Muscle of back (tissue), 11 donors: ENCODE measurements around the gene CDC42BPA. TPM values are rescaled to one million over a fixed set of nuclear protein-coding genes. Genes with fewer than 3 reads are reported as not detected.
A peak's percentile ranks its signal among the peaks of the same experiment; 100 is the strongest.
"Not testable (repeated sequence)": the region's sequence is repeated elsewhere in the genome, so short reads cannot be mapped to it uniquely, and the experiment has no call there.

Experiments used
- DNase-seq, 3 donors: peaks; one replicate each; pipeline versions ENCODE4 v3.0.0 to v3.0.0-alpha.2; 2013
- polyA plus RNA-seq, 10 donors: library from polyadenylated mRNA; unstranded; fragments of 120-200 nt; gene quantifications; one replicate each; pipeline ENCODE4 v1.2.1, GENCODE V29; 2013; ENCODE audit not compliant: insufficient read length in 10 of 10

CDC42BPA gene
- polyA plus RNA-seq, 10 donors, result 27.0 to 36.1 (median 31.9) TPM

DNA sequence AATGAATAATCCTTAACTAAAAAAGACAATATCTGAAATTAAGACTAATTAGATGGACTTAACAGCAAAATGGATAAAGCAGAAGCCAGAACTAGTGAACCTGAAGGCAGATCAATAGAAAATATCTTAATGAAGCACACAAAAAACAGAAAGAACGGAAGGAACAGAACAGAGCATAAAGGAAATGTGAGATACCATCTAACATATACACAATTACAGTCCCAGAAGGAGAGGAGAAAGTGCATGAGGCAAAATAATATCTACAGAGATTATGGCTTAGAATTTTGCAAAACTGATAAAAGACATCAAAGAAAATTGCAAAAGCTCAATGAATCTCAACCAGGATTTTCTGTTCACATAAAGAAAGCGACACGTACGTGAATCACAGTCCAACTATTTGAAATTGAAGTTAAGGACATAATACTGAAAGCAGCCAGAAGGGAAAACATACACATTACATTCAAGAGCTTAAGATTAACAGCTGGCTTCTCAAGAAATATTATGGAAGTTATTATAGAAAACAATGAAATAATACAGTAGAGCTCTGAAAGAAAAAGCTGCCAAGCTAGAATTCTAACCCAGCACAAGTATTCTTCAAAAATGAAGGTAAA, 182.0 kb downstream of the CDC42BPA start:
- DNase-seq, result no peak

DNA sequence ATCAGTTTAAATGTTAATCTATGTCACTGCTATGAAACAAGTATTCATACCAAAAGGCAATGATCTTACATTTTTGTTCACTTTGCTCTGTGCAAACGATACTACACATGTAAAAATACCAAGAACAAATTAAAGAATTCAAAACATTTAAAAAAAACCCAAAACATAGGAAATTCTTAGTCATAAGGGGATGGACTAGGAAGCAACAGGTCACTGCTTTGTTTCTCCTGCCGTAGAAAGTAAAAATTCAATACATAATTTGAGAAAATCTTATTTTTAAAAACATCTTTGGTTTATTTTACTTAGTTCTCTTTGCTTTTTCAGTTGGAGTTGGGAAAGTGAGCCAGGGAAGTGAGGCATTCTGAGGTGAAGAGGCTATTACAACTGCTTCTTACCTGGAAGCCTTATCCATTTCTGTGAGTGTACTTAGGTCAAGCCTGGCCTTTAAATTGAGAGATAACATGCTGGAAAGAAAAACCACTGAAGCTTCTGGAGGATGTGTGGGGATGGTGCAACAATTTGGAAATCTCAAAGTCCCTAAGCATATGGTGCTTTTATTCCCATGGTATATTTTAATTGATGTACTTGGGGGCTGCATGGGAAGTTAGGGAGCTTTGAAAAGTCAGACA, 183.5 kb downstream of the CDC42BPA start:
- no peak for DNase-seq

DNA sequence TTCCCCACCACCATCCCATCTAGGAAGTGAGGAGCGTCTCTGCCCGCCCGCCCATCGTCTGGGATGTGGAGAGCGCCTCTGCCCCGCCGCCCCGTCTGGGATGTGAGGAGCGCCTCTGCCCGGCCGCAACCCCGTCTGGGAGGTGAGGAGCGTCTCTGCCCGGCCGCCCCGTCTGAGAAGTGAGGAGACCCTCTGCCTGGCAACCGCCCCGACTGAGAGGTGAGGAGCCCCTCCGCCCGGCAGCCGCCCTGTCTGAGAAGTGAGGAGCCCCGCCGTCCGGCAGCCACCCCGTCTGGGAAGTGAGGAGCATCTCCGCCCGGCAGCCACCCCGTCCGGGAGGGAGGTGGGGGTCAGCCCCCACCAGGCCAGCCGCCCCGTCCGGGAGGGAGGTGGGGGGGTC, 185.6 kb downstream of the CDC42BPA start:
- DNase-seq, result not testable (repeated sequence)

DNA sequence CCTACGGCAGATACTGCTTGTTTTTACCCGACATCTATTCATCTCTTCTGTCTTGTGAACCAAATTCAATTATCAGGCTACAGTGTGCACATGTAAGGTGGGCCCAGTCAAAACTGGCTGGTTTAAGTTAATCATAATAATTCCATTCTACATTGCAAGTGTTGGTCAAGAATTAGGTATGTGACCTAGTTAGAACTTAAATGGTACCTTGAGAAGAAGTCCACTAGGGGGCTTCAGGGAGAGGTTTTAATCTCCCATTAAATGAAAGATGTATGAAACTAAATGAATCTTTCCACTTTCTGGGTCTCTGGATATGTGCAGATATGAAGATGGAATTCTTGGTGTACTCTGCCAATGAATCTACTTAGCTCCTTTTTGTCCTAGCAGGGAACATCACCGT, 187.1 kb downstream of the CDC42BPA start:
- peak in 2 of 3 donors; percentile 15 to 28 for DNase-seq

DNA sequence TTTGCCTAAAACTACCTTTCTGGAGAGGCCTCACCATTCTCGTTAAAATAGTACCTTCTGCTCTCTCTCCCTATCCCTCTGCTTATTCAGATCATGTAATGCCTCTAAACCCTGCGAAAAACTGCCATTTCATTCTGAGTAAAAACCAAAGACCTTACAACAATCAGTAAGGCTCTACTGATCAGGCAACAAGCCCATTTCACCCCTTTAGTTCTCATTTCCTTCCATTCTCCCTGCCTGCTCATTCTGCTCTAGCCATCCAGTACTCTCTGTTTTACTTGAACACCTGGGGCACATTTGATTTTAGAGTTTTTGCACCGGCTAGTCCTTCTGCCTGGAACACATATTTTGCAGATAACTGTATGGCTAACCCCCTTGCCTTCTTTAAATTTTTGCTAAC, 190.4 kb downstream of the CDC42BPA start:
- DNase-seq, result no peak

DNA sequence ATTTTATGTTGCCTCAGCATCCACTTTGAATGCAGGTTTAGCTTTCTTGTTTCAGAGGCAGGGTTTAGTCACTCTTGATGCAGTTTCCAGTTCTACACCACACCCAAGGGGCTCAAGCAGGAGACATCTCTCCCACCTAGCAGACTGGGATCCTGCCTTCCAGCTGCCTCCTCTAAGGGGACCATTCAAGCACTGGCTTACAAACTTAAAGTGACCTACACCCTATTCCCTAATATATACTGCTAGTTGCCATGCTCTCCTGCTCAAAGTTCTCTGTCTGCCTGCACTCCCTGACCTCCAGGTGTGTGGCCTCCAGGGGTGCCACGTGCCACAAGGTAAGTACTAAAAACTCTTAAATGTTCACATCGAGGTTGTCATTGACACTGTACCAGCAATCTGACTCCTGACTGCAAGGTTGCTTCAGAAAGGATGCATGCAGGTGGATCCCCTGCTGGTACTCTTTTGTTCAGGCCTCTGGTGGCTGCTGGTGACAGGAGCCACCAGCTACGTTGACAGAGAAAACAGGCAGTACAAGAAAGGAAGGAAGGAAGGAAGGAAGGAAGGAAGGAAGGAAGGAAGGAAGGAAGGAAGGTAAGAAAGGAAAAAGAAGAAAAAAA, 192.3 kb downstream of the CDC42BPA start:
- no peak for DNase-seq

DNA sequence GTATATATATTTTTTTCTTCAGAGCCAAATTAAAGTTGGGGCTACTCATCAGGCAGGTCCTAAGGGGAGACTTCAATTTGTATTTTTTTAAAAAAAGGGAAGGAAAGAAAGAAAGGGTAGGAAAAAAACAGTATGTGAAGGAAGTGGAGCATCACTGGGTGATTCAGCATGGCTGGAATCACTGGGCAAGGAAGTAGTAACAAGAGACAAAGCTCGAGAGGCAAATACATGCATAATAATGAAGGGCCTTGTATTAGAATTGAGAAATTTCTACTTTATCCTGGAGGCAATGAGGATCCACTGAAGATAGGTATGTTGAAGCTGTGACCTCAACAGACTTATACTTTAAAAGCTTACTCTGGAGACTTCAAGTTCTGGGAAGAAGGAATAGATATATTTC, 193.8 kb downstream of the CDC42BPA start:
- no peak for DNase-seq

DNA sequence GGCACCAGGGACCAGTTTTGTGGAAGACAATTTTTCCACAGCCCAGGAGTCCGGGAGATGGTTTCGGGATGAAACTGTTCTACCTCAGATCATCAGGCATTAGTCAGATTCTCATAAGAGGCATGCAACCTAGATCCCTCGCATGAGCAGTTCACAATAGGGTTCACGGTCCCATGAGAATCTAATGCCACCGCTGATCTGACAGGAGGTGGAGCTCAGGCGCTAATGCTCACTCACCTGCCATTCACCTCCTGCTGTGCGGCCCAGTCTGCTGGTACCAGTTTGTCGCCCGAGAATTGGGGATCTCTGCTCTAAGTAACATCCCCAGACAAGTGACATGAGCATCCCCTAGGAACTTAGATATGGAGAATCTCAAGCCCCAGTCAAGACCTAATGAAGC, 197.5 kb downstream of the CDC42BPA start:
- DNase-seq, result no peak

DNA sequence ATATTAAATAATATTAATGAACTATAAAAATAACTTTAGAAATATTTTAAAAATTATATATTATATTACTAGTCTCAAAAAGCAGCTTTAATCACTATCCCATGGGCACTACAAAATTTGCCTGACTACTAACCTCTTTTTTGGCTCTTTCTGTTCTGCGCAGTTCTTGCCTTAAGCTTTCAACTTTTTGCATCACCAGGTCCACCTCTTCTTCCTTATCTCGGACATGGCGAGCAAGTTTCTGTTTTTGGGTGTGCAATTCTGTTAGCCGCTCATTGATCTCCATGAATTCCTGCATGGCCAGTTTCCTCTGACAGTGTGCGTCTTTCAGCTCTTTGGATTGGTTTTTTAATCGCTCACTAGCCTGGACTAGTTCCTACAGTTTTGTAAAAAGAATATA, 205.8 kb downstream of the CDC42BPA start:
- no peak for DNase-seq

DNA sequence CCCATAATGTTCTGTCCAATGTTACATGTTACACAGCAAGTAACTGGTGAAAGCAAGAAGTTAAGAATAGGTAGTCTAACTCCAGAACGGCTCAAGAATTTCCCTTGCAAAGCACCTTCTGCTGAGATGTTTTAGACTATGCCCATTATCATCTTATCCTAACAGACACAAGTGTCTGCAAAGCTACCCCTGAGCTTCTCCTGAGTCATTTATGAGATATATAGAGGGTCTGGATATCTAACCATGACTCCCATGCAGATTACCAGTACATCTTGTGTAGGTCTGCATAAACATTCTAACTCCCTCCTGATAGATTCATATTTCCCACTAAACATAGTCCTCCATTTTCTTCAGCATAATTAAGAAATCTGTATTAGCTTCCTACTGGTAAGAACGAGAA, 206.5 kb downstream of the CDC42BPA start:
- no peak for DNase-seq

DNA sequence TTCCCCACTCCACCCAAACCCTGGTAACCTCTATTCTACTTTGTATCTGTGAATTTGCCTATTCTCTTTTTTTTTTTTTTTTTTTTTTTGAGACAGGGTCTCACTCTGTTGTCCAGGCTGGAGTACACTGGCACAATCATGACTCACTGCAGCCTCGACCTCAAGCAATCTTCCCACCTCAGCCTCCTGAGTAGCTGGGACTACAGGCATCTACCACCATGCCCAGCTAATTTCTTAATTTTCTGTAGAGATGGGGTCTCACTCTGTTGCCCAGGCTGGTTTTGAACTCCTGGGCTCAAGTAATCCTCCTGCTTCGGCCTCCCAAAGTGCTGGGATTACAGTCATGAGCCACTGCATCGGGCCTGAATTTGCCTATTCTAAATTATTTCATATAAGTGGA, 213.0 kb downstream of the CDC42BPA start:
- DNase-seq, result not testable (repeated sequence)

DNA sequence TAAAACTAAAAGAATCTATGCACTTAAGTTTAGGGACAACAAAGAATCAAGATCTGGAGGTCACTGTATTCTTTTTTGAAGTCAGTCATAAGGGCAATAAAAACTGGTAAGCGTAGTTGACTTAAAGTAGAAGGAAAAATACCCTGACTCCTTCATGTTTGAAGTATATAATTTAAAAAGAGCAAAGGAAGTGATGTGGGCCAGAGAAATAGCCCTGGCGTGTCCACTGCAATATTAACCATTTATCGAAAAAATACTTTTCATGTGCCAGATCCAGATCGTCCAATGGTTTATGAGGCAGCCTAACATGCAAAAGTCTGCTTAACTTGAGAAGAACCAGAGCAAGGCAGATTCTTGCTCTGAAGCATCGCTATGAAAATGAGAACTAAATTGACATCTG, 216.2 kb downstream of the CDC42BPA start:
- DNase-seq, result no peak

DNA sequence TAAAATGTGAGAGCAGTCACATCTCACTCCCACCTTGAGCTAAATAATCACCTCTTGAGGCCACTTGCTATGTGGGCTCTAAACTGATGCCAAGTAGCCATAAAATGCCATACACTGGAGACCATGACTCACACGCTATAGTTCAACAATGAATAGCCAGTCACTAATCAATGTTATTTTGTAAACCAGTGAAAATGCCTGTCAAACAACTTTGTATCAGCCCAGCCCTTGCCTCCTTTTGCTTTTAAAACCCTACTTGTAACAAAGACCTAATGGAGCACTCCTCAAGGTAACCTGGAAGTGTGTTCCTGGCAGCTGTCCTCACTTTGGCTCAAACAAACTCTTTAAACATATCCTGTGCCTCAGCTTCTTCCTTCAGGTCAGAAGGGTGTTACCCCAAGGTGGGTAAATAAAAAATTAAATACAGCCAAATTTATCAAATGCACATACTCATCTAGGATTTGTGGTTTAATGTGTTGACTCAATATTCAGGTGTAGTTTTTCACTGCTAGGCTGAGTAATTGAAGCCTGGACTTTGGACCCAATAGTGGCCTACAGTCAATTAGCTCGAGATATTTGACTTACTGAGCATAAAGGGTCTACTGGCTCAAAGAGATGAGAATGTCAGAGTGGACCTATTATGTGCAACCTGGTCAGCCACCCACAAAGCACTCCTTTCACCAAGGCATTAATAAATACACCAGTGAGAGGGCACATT, 223.9 kb downstream of the CDC42BPA start:
- DNase-seq, result no peak

DNA sequence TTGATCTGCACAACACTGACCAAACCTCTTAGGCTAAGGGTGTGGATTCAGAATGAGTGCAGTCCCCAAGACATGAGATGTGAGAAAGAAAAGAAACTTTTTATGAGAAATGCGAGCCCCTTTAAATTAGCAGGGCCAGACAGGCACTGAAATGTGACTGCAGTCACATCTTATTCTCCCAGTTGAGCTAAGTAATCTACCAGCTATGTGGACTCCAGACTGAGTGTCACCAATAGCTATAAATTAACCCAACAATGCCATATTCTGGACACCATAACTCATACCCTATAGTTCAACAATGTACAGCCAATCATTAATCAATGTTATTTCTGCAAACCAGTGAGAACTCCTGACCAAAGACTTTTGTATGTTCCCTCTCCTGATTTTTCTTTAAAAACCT, 225.0 kb downstream of the CDC42BPA start:
- no peak for DNase-seq

DNA sequence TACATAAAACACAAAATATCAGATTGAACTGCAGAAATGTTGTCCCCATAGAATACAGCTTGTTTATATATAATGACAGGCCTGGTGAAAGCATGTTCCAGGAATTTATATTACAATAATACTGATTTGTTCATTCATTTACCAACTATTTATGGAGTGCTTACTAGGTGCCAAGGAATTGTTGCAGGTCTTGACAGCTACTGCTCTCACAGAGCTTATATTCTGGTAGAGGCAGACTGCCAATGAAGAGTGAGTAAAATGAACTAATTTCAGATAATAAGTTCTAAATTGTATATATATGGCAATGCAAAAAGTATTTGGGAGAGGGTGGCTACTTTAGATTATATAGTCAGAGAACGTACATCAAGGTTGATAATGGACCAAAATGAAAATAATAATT, 226.2 kb downstream of the CDC42BPA start:
- DNase-seq, result no peak

DNA sequence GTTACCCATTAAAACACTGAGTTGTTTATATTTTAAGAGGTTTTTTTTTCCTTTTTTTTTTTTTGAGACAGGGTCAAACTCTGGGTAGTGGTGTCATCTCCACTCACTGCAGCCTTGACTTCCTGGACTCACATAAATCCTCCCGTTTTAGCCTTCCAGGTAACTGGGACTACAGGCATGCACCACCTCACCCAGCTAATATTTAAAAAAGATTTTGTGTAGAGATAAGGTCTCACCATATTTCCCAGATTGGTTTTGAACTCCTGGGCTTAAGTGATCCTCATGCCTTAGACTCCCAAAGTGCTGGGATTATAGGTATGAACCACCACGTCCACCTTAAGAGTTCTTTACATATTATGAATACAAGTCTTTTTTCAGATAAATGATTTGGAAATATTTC, 231.7 kb downstream of the CDC42BPA start:
- DNase-seq, result no peak

DNA sequence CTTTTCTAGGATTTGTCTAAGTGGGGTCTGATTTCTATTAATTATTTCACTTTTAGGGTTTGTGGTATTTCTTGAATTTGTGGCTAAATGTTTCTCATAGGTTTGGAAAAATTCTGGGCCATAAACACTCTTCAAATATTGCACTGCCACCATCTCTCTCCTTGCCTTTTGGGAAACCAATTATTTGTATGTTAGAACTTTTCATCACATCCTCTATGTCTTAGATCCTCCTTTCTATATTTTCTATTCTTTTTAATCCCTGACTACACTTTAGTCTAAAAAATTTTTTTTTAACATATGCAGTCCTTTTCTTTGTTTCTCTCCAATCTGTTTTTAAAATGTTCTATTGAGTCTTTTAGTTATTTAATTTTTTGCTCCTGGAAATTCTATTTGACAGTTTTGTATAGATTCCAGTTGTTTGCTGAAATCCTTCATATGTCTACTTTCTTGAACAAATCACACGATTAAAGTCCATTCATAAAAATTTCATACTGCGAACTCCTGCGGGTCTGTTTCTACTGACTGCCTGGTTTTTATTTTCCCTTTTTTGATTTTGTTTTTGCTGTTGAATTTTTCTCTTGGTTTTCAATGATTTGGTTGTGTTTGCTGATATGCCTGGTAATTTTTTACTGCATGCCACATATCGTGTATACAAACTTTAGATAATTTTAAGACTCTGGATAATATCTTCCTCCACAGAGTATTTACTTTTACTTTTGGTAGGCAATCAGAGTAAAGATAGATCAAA, 235.1 kb downstream of the CDC42BPA start:
- no peak for DNase-seq

DNA sequence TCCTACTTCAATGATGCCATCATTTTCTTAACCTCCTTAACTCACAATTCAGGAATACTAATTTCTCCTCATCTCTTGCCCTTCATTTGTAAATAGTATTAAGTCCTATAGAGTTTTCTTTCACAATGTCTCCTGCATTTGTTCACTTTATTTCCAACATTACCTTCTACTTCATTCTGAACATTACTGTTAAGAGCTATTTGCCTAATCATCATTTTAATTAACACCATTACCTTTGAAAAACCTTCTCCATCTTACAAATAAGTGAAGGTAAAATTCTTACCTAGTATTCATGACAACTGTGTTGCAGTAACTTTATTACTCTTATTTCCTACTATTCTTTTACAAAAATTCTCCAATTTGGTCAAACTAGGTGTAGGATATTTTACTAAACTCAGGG, 240.5 kb downstream of the CDC42BPA start:
- DNase-seq, result no peak

DNA sequence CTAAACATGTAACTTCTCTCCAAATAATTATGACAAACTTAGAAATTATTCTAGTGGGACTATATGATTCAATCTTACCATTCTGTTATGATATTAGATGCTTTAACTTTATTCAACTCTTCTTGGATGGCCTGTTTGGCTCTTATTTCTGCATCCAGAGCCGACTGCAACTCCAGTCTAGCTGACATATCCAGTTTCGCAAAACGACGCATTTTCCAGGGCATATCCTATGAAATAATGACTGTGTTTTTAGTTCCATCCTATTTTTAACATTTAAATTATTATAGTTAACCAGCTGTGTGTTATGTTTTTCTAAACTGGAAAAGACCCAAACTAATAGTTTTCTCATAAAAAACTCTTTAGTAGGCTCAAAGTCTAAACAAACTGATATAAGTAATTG, 244.5 kb downstream of the CDC42BPA start:
- peak; percentile 16 to 65 (median 40) for DNase-seq

DNA sequence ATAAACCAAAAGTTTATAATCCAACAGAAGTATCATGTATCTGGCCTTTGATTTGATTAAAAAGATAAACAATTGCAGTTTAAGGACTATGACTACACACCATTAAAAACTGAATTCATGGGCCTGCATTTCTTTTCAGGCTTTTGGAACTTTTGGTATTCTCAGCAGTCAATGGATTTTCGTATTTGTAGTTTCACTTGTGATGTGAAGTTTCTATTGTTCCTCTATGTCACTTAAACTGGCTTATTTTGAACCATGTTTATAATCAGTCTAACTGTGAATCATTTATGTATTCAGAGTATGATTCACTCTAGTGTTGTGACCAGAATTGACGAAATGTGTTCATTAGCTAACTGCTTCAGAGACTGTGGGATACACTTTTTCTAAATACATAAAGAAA, 245.3 kb downstream of the CDC42BPA start:
- no peak for DNase-seq

DNA sequence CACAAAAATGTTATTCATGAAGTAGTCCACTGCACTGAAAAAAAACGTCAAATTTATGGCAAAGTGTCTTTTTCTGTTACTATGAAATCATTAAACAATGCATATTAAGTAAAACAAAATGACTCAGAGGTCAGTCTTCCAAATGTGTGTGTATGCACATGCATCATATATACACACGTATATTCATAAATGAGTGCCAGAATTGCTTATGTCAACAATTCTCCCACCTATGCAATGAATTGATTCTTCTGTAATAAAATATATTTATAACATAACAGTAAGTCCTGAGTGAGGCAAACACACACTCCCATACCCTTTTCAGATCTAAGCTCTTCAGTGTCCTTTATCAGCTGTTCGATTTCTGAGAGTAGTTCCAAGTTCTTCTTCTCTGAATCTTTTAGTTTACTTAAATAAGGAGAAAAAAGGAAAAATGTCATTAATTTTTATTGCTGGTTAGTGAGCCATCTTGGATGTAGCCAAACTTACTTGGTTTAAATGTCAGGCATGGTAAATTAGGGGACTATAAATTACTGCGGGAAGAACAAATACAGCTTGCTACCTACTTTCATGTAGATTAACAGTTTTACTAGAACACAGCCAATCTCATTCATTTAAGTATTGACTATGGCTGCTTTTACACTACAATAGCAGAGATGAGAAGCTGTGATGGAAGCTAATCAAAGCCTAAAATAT, 246.3 kb downstream of the CDC42BPA start:
- no peak for DNase-seq
